Stomach (tissue), 9 donors: ENCODE measurements around the gene FGGY. TPM values are rescaled to one million over a fixed set of nuclear protein-coding genes. Genes with fewer than 3 reads are reported as not detected.
A peak's percentile ranks its signal among the peaks of the same experiment; 100 is the strongest.

Experiments used
- DNase-seq, 2 donors: peaks; one replicate each; pipeline versions ENCODE4 v3.0.0 to v3.0.0-alpha.2; 2013 to 2019
- H3K27ac ChIP-seq, 5 donors: fragments of 200-600 bp in 4 of 5; sonication (generic) in 4 of 5; one replicate each; pipeline ENCODE4 v1.5.1; 2013 to 2019; ENCODE audit warnings: mild to moderate bottlenecking in 1 of 5, moderate library complexity in 1 of 5
- H3K27me3 ChIP-seq, 3 donors: fragments of 200-600 bp; sonication (generic); one replicate each; pipeline ENCODE4 v1.5.1; 2017 to 2019; ENCODE audit warnings: mixed run types in 1 of 3
- H3K36me3 ChIP-seq, 4 donors: fragments of 200-600 bp; sonication (generic); 1 replicate in 3 of 4; 2 replicates in 1 of 4; pipeline ENCODE4 v1.5.1; 2016 to 2019
- H3K4me1 ChIP-seq, 4 donors: fragments of 200-600 bp; sonication (generic); one replicate each; pipeline ENCODE4 v1.5.1; 2016 to 2019
- H3K4me3 ChIP-seq, 4 donors: fragments of 200-600 bp; sonication (generic) in 3 of 4; one replicate each; pipeline ENCODE4 v1.5.1; 2016 to 2019; ENCODE audit warnings: mild to moderate bottlenecking in 1 of 4
- H3K9me3 ChIP-seq, 4 donors: fragments of 200-600 bp; sonication (generic); one replicate each; pipeline ENCODE4 v1.5.1; 2016 to 2019
- CTCF ChIP-seq, 7 experiments: fragments of 450-650 bp in 4 of 7; fragments of 200-600 bp in 3 of 7; sonication (generic) in 3 of 7; IDR thresholded peaks; one replicate each; pipeline ENCODE4 v1.5.1; 2016 to 2019; ENCODE audit warnings: antibody characterized with exemption in 7 of 7, control low read depth in 2 of 7, mild to moderate bottlenecking in 1 of 7
- EP300 ChIP-seq: sonication (generic); formaldehyde crosslinking; IDR thresholded peaks from one replicate; pipeline ENCODE4 v1.6.1; 2017; ENCODE audit warnings: antibody characterized with exemption
- POLR2A ChIP-seq, 4 donors: fragments of 450-650 bp; IDR thresholded peaks; one replicate each; pipeline ENCODE4 v1.6.1; 2016; ENCODE audit warnings: antibody characterized with exemption in 4 of 4, control low read depth in 2 of 4, mild to moderate bottlenecking in 1 of 4, moderate library complexity in 1 of 4
- POLR2AphosphoS5 ChIP-seq, 3 donors: sonication (generic); formaldehyde crosslinking; IDR thresholded peaks; one replicate each; pipeline ENCODE4 v1.6.1; 2016; ENCODE audit warnings: antibody characterized with exemption in 3 of 3
- WGBS, 5 donors: extraction: QIAGEN DNeasy Blood & Tissue Kit in 3 of 5; methylation state at CpG; one replicate each; pipeline versions ENCODE4 v1.1.5 to v1.1.7; 2013 to 2018; 5-methylcytosine and 5-hydroxymethylcytosine counted together
- intact Hi-C: fragments of 100-400 bp; cut with DNase I; formaldehyde crosslinking; loops from one replicate; pipeline ENCODE4 v1.15.1; 2023; ENCODE audit warnings: low total_unique reads
- polyA plus RNA-seq, 3 donors: library from polyadenylated mRNA; stranded (reverse); fragments of 200-250 nt; gene quantifications; one replicate each; pipeline ENCODE4 v1.2.3, GENCODE V29; 2013
- total RNA-seq, 5 donors: library from RNA; depleted of rRNA; stranded (reverse); fragments of >200 nt; gene quantifications; one replicate each; pipeline versions ENCODE4 v1.1.0 to v1.2.3, GENCODE V29; 2014 to 2016
- donor health status: healthy with polysubstance abuse.
- donor health status: Bipolar disorder and iron deficiency.
- donor health status: healthy.

FGGY gene
- total and polyA plus RNA-seq, 8 donors = 6.2 to 40.6 (median 10.8) TPM

- intact Hi-C loops = no loop called here
- Histone ChIP-seq H3K9me3 (no peaks in the 10 kb centered on the region), H3K27ac (peak overlapping the region in 2 of 5 donors; percentile 62 to 78)
Observed at GRCh38 chr1:59291561-59291960, 5.3 kb upstream of the FGGY start.

DNA sequence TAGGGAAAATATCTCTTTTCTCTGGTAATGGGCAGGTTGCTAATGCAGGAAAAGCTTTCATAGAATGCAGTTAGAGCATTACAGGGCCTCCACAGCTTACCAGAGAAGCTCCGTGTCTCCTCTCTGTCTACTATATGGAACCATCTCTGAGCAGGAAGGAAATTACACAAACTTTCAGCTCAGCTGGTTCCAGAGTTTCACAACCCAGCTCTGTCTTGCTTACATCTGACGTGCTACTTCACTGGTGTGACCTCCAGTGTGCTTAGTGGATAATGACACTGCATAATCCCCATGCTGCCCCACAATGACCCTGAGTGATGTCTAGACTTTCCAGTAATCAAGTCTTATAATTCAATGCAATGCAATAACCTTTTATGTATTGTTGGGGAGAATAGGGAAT is 4.3 kb upstream of the FGGY start:
- peak; percentile 29 to 65 for DNase-seq
- Histone ChIP-seq H3K4me3 (no peak overlapping the region), H3K4me1 (peaks cover 14 to 22% (median 19%) of the 10 kb centered on the region in 4 donors), H3K9me3 (no peaks in the 10 kb centered on the region), H3K27me3 (no peaks in the 10 kb centered on the region), H3K27ac (peak overlapping the region in 4 of 5 donors; percentile 41 to 78 (median 54)), H3K36me3 (no peaks in the 10 kb centered on the region)
- intact Hi-C loops = no loop called here
- TF ChIP-seq POLR2AphosphoS5 (IDR thresholded peaks at IDR 0.05) (peak; percentile 38 to 79 (median 72)), CTCF (IDR thresholded peaks at IDR 0.05) (no peak), EP300 (no peak), POLR2A (IDR thresholded peaks at IDR 0.05) (no peak)
- WGBS, 5 donors = 49 to 78% (median 61%) methylated on average over 2 of the region's 2 CpGs

More at GRCh38 chr1:59291561-59291960, 5.3 kb upstream of the FGGY start:
- TF ChIP-seq POLR2A (IDR thresholded peaks at IDR 0.05) (no peak), POLR2AphosphoS5 (IDR thresholded peaks at IDR 0.05) (no peak), EP300 (no peak), CTCF (IDR thresholded peaks at IDR 0.05) (no peak)
- no peak for DNase-seq
- peaks cover 10 to 16% (median 14%) of the 10 kb centered on the region in 4 donors for H3K4me1 ChIP-seq
- no peaks in the 10 kb centered on the region for H3K36me3 ChIP-seq
- no peaks in the 10 kb centered on the region for H3K27me3 ChIP-seq
- no peak overlapping the region for H3K4me3 ChIP-seq

DNA sequence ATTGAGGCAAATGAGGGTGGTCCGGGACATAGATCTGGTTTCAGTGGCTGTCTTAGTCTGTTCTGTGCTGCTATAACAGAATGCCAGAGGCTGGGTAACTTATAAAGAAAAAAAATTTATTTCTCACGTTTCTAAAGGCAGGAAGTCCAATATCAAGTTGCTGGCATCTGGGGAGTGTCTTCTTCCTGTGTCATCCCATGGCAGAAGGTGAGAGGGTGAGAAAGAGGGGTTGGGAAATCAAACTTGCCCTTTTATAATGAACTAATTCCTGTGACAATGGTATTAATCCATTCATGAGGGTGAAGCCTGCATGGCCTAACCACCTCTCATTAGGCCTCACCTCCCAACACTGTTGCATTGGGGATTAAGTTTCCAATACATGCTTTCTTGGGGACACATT is 3.7 kb upstream of the FGGY start:
- Histone ChIP-seq H3K27me3 (no peaks in the 10 kb centered on the region), H3K4me1 (peaks cover 20 to 28% (median 25%) of the 10 kb centered on the region in 4 donors), H3K27ac (peak overlapping the region in 4 of 5 donors; percentile 36 to 78 (median 54)), H3K9me3 (no peaks in the 10 kb centered on the region), H3K36me3 (no peaks in the 10 kb centered on the region), H3K4me3 (no peak overlapping the region)
- intact Hi-C loops = no loop called here
- TF ChIP-seq EP300 = no peak
- TF ChIP-seq POLR2AphosphoS5 (IDR thresholded peaks at IDR 0.05) = no peak
- no peak for TF ChIP-seq CTCF (IDR thresholded peaks at IDR 0.05)
- no peak for TF ChIP-seq POLR2A (IDR thresholded peaks at IDR 0.05)
- no peak for DNase-seq
- 59 to 82% (median 79%) methylated on average over 2 of the region's 2 CpGs for WGBS, 5 donors

GRCh38 chr1:59293849-59294248 is 3.0 kb upstream of the FGGY start:
- Histone ChIP-seq H3K4me1 (peaks cover 21 to 34% (median 30%) of the 10 kb centered on the region in 4 donors), H3K36me3 (no peaks in the 10 kb centered on the region), H3K27me3 (no peaks in the 10 kb centered on the region), H3K27ac (no peak overlapping the region), H3K9me3 (no peaks in the 10 kb centered on the region), H3K4me3 (no peak overlapping the region)
- intact Hi-C loops = no loop called here
- no peak for TF ChIP-seq POLR2A (IDR thresholded peaks at IDR 0.05)
- TF ChIP-seq CTCF (IDR thresholded peaks at IDR 0.05) = no peak
- no peak for TF ChIP-seq EP300
- TF ChIP-seq POLR2AphosphoS5 (IDR thresholded peaks at IDR 0.05) = no peak
- no peak for DNase-seq
- 93 to 97% (median 96%) methylated on average over 12 of the region's 12 CpGs for WGBS, 5 donors
